ENCODE results near the gene KLHL41.
"Not testable (repeated sequence)": the region's sequence is repeated elsewhere in the genome, so short reads cannot be mapped to it uniquely, and the experiment has no call there.

KLHL41 gene

GRCh38 chr2:169486487-169486886 lies 23.0 kb upstream of the KLHL41 start:
- DNase-seq, result no peak
- Mint-ChIP-seq H3K4me3 (no peak overlapping the region), H3K9me3 (no peaks in the 10 kb centered on the region), H3K36me3 (ENCODE audit: low read depth) (peaks cover 6% of the 10 kb centered on the region), H3K4me1 (no peaks in the 10 kb centered on the region), H3K27ac (no peak overlapping the region), H3K27me3 (no peaks in the 10 kb centered on the region)
- no peak for ATAC-seq

DNA sequence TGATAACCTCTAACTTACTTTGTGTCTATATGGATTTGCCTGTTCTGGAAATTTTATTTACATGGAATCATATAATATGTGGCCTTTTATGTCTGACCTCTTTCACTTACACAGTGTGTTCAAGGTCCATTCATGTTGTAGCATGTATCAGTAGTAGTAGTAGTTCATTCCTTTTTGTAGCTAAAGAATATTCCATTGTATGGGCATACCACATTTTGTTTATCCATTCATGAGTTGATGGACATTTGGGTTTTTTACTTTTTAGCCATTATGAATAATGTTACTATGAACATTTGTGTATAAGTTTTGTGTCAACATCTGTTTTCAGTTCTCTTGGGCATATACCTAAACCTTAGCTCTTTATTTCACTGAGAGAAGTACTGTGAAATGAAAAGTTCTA lies 18.7 kb upstream of the KLHL41 start:
- Mint-ChIP-seq H3K27me3 (no peaks in the 10 kb centered on the region), H3K36me3 (ENCODE audit: low read depth) (peaks cover 4% of the 10 kb centered on the region), H3K27ac (no peak overlapping the region), H3K4me3 (no peak overlapping the region), H3K9me3 (no peaks in the 10 kb centered on the region), H3K4me1 (no peaks in the 10 kb centered on the region)
- DNase-seq, result no peak
- no peak for ATAC-seq

GRCh38 chr2:169491378-169491777 lies 18.1 kb upstream of the KLHL41 start:
- ATAC-seq (no peak), DNase-seq (no peak)
- H3K4me3 Mint-ChIP-seq, result no peak overlapping the region
- no peaks in the 10 kb centered on the region for H3K4me1 Mint-ChIP-seq
- peaks cover 4% of the 10 kb centered on the region for H3K36me3 Mint-ChIP-seq (ENCODE audit: low read depth)
- H3K27ac Mint-ChIP-seq, result no peak overlapping the region
- no peaks in the 10 kb centered on the region for H3K27me3 Mint-ChIP-seq
- H3K9me3 Mint-ChIP-seq, result no peaks in the 10 kb centered on the region

DNA sequence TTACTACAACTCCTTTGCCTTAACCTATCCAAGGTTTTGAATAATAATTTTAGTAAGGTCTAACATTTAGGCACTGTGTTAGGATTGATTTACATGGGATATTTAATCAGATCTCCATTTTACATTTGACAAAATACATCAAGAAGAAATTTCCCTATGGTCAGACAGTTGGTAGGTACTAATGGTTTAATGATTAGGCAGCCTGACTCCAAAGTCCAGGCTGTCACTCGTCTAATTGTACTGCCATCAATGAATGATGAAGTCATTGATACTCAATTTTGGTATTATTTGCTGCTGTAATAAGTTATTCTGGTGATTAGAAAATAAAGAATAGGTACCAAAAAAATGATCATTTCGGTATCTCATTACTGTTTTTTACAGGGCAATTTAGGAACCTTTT lies 16.1 kb upstream of the KLHL41 start:
- no peaks in the 10 kb centered on the region for H3K4me1 Mint-ChIP-seq
- no peak for ATAC-seq

GRCh38 chr2:169495310-169495928 lies 14.1 kb upstream of the KLHL41 start:
- Mint-ChIP-seq H3K27ac (no peak overlapping the region), H3K36me3 (ENCODE audit: low read depth) (peaks cover 3% of the 10 kb centered on the region), H3K27me3 (no peaks in the 10 kb centered on the region)

More for the DNA sequence above, 16.1 kb upstream of the KLHL41 start:
- no peaks in the 10 kb centered on the region for H3K27me3 Mint-ChIP-seq
- H3K36me3 Mint-ChIP-seq (ENCODE audit: low read depth), result peaks cover 4% of the 10 kb centered on the region
- DNase-seq, result no peak
- H3K4me3 Mint-ChIP-seq, result no peak overlapping the region
- no peak overlapping the region for H3K27ac Mint-ChIP-seq
- no peaks in the 10 kb centered on the region for H3K9me3 Mint-ChIP-seq

DNA sequence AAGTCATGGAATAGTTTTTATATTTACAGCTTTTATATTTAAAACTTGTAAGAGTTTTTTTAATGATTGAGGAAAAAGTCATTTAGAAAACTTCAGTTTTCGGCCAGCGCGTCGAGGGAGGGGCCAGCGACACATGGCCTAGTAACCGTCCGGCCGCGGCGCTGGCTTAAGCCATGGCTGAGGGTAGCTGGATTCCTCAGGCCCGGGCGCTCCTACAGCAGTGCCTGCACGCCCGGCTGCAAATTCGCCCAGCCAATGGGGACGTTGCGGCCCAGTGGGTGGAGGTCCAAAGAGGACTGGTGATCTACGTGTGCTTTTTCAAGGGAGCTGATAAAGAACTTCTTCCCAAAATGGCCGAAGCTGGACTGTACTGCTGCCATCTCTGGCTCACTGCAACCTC lies 4.9 kb upstream of the KLHL41 start:
- no peak overlapping the region for H3K27ac Mint-ChIP-seq
- no peak overlapping the region for H3K4me3 Mint-ChIP-seq
- H3K36me3 Mint-ChIP-seq (ENCODE audit: low read depth), result peaks cover 6% of the 10 kb centered on the region
- H3K9me3 Mint-ChIP-seq, result no peaks in the 10 kb centered on the region
- DNase-seq (no peak), ATAC-seq (no peak)
- peaks cover 8% of the 10 kb centered on the region for H3K4me1 Mint-ChIP-seq
- H3K27me3 Mint-ChIP-seq, result no peaks in the 10 kb centered on the region

More at GRCh38 chr2:169495310-169495928, 14.1 kb upstream of the KLHL41 start:
- Mint-ChIP-seq H3K4me3 (no peak overlapping the region), H3K4me1 (no peaks in the 10 kb centered on the region), H3K9me3 (no peaks in the 10 kb centered on the region)
- no peak for ATAC-seq
- DNase-seq, result no peak

DNA sequence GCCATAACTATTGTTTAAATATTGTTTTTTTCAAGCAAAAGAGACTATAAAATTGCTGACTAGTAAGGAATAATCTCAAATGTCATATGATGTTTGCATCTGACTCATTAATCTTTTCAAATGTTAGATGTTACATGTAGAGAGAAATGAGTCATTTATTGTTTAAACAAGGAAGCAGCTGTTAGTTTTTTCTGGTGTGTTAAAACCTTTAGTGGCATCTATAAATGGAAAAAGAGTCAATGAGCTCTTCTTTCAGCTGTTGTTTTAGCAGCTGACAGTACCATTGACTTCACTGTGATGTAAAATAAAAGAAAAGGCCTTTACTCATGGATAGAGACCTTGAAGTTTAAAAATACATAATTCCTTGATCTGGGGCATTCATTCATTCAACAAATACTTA lies 1.8 kb upstream of the KLHL41 start:
- H3K4me1 Mint-ChIP-seq, result peaks cover 8% of the 10 kb centered on the region
- no peak for DNase-seq
- H3K36me3 Mint-ChIP-seq (ENCODE audit: low read depth), result peaks cover 6% of the 10 kb centered on the region
- no peaks in the 10 kb centered on the region for H3K9me3 Mint-ChIP-seq
- no peaks in the 10 kb centered on the region for H3K27me3 Mint-ChIP-seq
- no peak overlapping the region for H3K4me3 Mint-ChIP-seq
- H3K27ac Mint-ChIP-seq, result peak overlapping the region; percentile 14
- peak; percentile 15 for ATAC-seq

- Mint-ChIP-seq H3K27me3 (no peaks in the 10 kb centered on the region), H3K36me3 (ENCODE audit: low read depth) (no peaks in the 10 kb centered on the region), H3K9me3 (no peaks in the 10 kb centered on the region), H3K4me3 (no peak overlapping the region), H3K4me1 (peaks cover 8% of the 10 kb centered on the region), H3K27ac (no peak overlapping the region)
- DNase-seq (no peak), ATAC-seq (no peak)
These were observed 453 bp downstream of the KLHL41 start for GRCh38 chr2:169509955-169510354.

DNA sequence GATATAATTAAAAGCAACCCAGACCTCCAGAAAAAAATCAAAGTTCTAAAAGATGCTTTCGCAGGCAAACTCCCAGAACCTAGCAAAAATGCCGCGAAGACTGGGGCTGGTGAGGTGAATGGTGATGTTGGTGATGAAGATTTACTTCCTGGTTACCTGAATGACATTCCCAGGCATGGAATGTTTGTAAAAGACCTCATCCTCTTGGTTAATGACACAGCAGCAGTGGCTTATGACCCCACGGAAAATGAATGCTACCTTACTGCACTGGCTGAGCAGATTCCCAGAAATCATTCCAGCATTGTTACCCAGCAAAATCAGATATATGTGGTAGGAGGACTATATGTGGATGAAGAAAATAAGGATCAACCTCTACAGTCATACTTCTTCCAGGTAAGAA lies 994 bp downstream of the KLHL41 start:
- Mint-ChIP-seq H3K36me3 (ENCODE audit: low read depth) (no peaks in the 10 kb centered on the region), H3K9me3 (no peaks in the 10 kb centered on the region), H3K4me3 (no peak overlapping the region), H3K27ac (no peak overlapping the region), H3K27me3 (no peaks in the 10 kb centered on the region), H3K4me1 (peaks cover 8% of the 10 kb centered on the region)
- ATAC-seq (no peak), DNase-seq (no peak)

DNA sequence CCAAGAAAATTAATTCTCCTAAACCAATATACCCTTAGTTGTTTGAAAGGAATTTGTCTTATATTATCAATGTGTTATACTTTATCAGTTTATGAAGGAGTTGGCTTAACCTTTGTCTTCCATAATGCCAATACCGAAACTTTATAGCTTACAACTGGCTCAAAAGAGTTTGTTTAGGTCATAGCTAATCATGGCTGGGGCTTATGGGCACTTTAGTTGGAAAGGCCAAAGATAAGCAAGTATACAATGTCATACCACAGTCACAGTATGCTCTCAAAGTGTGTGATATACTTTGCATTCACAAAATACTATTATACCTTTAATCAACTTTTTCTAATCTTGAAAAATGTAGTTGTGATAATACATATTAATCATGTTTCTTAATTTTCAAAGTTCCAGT lies 2.3 kb downstream of the KLHL41 start:
- Mint-ChIP-seq H3K27ac (no peak overlapping the region), H3K4me1 (peaks cover 8% of the 10 kb centered on the region), H3K4me3 (no peak overlapping the region), H3K27me3 (no peaks in the 10 kb centered on the region), H3K9me3 (no peaks in the 10 kb centered on the region), H3K36me3 (ENCODE audit: low read depth) (no peaks in the 10 kb centered on the region)
- DNase-seq (no peak), ATAC-seq (no peak)

- no peak for DNase-seq
- H3K27ac Mint-ChIP-seq, result no peak overlapping the region
These were observed 3.0 kb downstream of the KLHL41 start for GRCh38 chr2:169512525-169512924.

DNA sequence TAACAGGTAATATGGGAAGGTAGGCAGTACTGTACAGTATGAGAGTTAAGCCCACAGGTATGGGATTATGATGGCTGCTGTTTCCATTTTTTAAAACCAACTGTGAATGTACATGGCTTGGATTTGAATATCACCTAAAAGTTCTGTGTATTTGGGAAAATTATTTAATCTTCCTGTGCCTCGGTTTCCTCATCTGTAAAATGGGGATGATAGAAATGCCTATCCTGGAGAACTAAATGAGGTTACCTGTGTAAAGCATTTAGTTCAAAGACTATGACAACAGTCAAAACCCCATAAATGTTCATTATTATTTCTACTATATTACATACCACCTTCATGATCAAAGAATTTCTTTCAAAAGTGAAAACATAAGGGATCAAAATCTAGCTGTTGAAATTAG lies 3.6 kb downstream of the KLHL41 start:
- ATAC-seq, result no peak
- H3K4me3 Mint-ChIP-seq, result no peak overlapping the region
- no peak overlapping the region for H3K27ac Mint-ChIP-seq
- peaks cover under 1% of the 10 kb centered on the region for H3K4me1 Mint-ChIP-seq
- no peaks in the 10 kb centered on the region for H3K27me3 Mint-ChIP-seq
- H3K36me3 Mint-ChIP-seq (ENCODE audit: low read depth), result no peaks in the 10 kb centered on the region
- H3K9me3 Mint-ChIP-seq, result no peaks in the 10 kb centered on the region
- DNase-seq, result no peak

More at GRCh38 chr2:169512525-169512924, 3.0 kb downstream of the KLHL41 start:
- Mint-ChIP-seq H3K27me3 (no peaks in the 10 kb centered on the region), H3K9me3 (no peaks in the 10 kb centered on the region), H3K4me3 (no peak overlapping the region), H3K36me3 (ENCODE audit: low read depth) (no peaks in the 10 kb centered on the region), H3K4me1 (peaks cover 6% of the 10 kb centered on the region)
- no peak for ATAC-seq

DNA sequence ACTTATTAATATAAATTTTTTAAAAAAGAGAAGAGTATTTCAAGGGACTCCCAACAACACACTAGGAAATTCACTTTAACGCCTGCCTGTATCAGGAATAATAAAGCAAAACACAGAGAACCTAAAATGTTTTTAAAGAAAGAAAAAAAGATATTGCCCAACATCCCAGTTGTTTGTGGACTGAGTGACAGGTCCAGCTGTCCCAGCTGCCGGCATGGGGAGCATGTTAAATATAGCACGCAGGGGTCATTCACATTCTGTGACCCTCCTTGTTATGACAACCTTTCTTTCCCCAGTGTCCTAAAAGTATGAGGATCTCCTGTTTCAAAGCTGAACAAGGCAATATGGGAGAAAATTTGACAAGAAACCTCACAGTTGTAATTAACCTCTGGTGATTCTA lies 4.4 kb downstream of the KLHL41 start:
- ATAC-seq (no peak), DNase-seq (no peak)
- H3K4me1 Mint-ChIP-seq, result no peaks in the 10 kb centered on the region
- H3K27ac Mint-ChIP-seq, result no peak overlapping the region
- no peaks in the 10 kb centered on the region for H3K36me3 Mint-ChIP-seq (ENCODE audit: low read depth)
- H3K4me3 Mint-ChIP-seq, result no peak overlapping the region
- H3K9me3 Mint-ChIP-seq, result no peaks in the 10 kb centered on the region
- H3K27me3 Mint-ChIP-seq, result no peaks in the 10 kb centered on the region

GRCh38 chr2:169514758-169515157 lies 5.3 kb downstream of the KLHL41 start:
- H3K9me3 Mint-ChIP-seq, H3K4me1 Mint-ChIP-seq: not testable (repeated sequence)

GRCh38 chr2:169516488-169516995 lies 7.0 kb downstream of the KLHL41 start:
- H3K9me3 Mint-ChIP-seq; H3K4me1 Mint-ChIP-seq; H3K36me3 Mint-ChIP-seq (ENCODE audit: low read depth); H3K27me3 Mint-ChIP-seq; DNase-seq; ATAC-seq; H3K4me3 Mint-ChIP-seq; H3K27ac Mint-ChIP-seq: not testable (repeated sequence)

More at GRCh38 chr2:169514758-169515157, 5.3 kb downstream of the KLHL41 start:
- ATAC-seq; H3K4me3 Mint-ChIP-seq; H3K27me3 Mint-ChIP-seq; H3K36me3 Mint-ChIP-seq (ENCODE audit: low read depth); DNase-seq; H3K27ac Mint-ChIP-seq: not testable (repeated sequence)

DNA sequence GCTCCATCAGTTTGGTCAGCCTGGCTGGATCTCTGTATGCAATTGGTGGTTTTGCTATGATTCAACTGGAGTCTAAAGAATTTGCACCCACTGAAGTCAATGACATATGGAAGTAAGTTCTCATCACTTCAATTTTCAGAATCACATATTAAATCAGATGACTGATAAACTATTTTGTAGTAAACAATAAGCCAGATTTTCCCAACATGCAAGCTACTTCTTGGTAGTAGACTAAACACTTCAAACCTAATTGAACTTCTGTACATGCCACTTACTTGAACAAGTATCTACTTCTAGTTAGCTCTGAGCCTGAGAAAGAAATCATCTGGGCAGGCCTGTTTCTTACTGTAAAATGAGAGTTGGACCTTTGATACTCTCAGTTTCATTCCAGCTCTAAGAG lies 11.4 kb downstream of the KLHL41 start:
- no peak overlapping the region for H3K4me3 Mint-ChIP-seq
- H3K4me1 Mint-ChIP-seq, result no peaks in the 10 kb centered on the region
- peaks cover 2% of the 10 kb centered on the region for H3K36me3 Mint-ChIP-seq (ENCODE audit: low read depth)
- ATAC-seq (no peak), DNase-seq (no peak)
- H3K27me3 Mint-ChIP-seq, result no peaks in the 10 kb centered on the region
- no peaks in the 10 kb centered on the region for H3K9me3 Mint-ChIP-seq
- no peak overlapping the region for H3K27ac Mint-ChIP-seq

All from activated naive CD8-positive, alpha-beta T cell treated with anti-CD3 and anti-CD28 coated beads, Interleukin-2, amount 50 U/mL, for 24 hours (primary cell).